ENCODE data around the gene APLP2. TPM values are rescaled to one million over a fixed set of nuclear protein-coding genes. Genes with fewer than 3 reads are reported as not detected.

APLP2 gene
- total and polyA plus RNA-seq, 10 donors, result 47.4 to 248 (median 181) TPM

- H3K36me3 ChIP-seq, result no peaks in the 10 kb centered on the region
- peak overlapping the region; percentile 88 to 96 (median 94) for H3K27ac ChIP-seq
- no peaks in the 10 kb centered on the region for H3K27me3 ChIP-seq (replicated peaks in 1 of 7)
- H3K4me3 ChIP-seq, result peak overlapping the region; percentile 67 to 91 (median 77)
- peaks cover 17 to 53% (median 30%) of the 10 kb centered on the region in 6 donors for H3K4me1 ChIP-seq
- 53 to 64% (median 56%) methylated on average over 17 to 18 of the region's 18 CpGs for WGBS, 5 donors
- no peak for DNase-seq
- intact Hi-C loops (cut with DNase I; ENCODE audit: low total_unique reads), result loop anchor here (2.0 kb wide), 1 partner anchor 64 kb away; no protein-coding TSS in a partner anchor
- TF ChIP-seq CTCF (IDR thresholded peaks at IDR 0.05 in 8 of 11, conservative IDR thresholded peaks at IDR 0.05 in 3 of 11) (peak in 1 of 11 experiments; percentile 6), POLR2A (IDR thresholded peaks at IDR 0.05) (no peak), POLR2AphosphoS5 (IDR thresholded peaks at IDR 0.05) (no peak)
- no peaks in the 10 kb centered on the region for H3K9me3 ChIP-seq
Observed at GRCh38 chr11:130068546-130068985, 1.1 kb upstream of the APLP2 start.

GRCh38 chr11:130068986-130069658 lies 572 bp upstream of the APLP2 start:
- peak overlapping the region; percentile 67 to 91 (median 77) for H3K4me3 ChIP-seq
- H3K4me1 ChIP-seq, result peaks cover 17 to 59% (median 30%) of the 10 kb centered on the region in 6 donors
- no peaks in the 10 kb centered on the region for H3K9me3 ChIP-seq
- TF ChIP-seq POLR2A (IDR thresholded peaks at IDR 0.05) (no peak), CTCF (IDR thresholded peaks at IDR 0.05 in 8 of 11, conservative IDR thresholded peaks at IDR 0.05 in 3 of 11) (peak in 8 of 11 experiments; percentile 4 to 54 (median 30)), POLR2AphosphoS5 (IDR thresholded peaks at IDR 0.05) (peak; percentile 31 to 65 (median 60))
- 0 to 5% (median 1%) methylated on average over 11 to 53 of the region's 53 CpGs for WGBS, 5 donors
- intact Hi-C loops (cut with DNase I; ENCODE audit: low total_unique reads), result loop anchor here (2.0 kb wide), 1 partner anchor 64 kb away; no protein-coding TSS in a partner anchor
- DNase-seq, result peak; percentile 94
- peak overlapping the region; percentile 88 to 96 (median 94) for H3K27ac ChIP-seq
- H3K27me3 ChIP-seq (replicated peaks in 1 of 7), result no peaks in the 10 kb centered on the region
- no peaks in the 10 kb centered on the region for H3K36me3 ChIP-seq

GRCh38 chr11:130070109-130070845 lies 583 bp downstream of the APLP2 start:
- DNase-seq, result peak; percentile 91
- Histone ChIP-seq H3K4me1 (peaks cover 17 to 52% (median 30%) of the 10 kb centered on the region in 6 donors), H3K4me3 (peak overlapping the region; percentile 65 to 91 (median 71)), H3K27me3 (replicated peaks in 1 of 7) (no peaks in the 10 kb centered on the region), H3K36me3 (no peaks in the 10 kb centered on the region), H3K27ac (peak overlapping the region; percentile 88 to 96 (median 94)), H3K9me3 (no peaks in the 10 kb centered on the region)
- intact Hi-C loops (cut with DNase I; ENCODE audit: low total_unique reads), result loop anchor here (10.0 kb wide), 1 partner anchor 55 kb away; no protein-coding TSS in a partner anchor
- TF ChIP-seq POLR2AphosphoS5 (IDR thresholded peaks at IDR 0.05) (peak in 2 of 3 donors; percentile 29 to 46), POLR2A (IDR thresholded peaks at IDR 0.05) (no peak), CTCF (IDR thresholded peaks at IDR 0.05 in 8 of 11, conservative IDR thresholded peaks at IDR 0.05 in 3 of 11) (peak in 1 of 11 experiments; percentile 24)
- WGBS, 5 donors, result 0 to 1% (median 0%) methylated on average over 27 to 100 of the region's 100 CpGs
